ENCODE measurements around the gene DRAXIN. TPM values are rescaled to one million over a fixed set of nuclear protein-coding genes. Genes with fewer than 3 reads are reported as not detected.

Gene DRAXIN
- total RNA-seq, 1 experiment from 2014 or later = 20.5 TPM

DNA sequence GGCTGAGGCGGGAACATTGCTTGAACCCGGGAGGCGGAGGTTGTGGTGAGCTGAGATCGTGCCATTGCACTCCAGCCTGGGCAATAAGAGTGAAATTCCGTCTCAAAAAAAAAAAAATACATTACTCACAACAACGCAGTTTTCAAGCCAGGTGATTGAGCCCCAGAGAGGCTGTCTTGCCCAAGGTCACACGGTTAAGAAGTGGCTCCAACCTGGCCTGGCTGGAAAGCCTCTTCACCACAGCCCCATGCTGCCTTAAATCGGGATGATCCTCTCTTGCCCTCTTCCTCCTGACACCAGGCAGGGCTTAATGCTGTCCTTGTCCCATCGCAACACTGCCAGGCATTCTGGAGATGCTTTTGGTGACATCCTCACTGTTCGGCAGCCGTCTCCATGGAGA lies 21.6 kb downstream of the DRAXIN start:
- Histone ChIP-seq H3K56ac (ENCODE audit: insufficient read length, low read depth, low read length) (no peak overlapping the region), H2AFZ (ENCODE audit: low read length) (no peak overlapping the region), H4K91ac (ENCODE audit: insufficient read length, low read depth, low read length) (no peak overlapping the region), H2BK15ac (ENCODE audit: low read depth, low read length) (no peak overlapping the region), H2AK5ac (ENCODE audit: insufficient read length, low read length) (no peak overlapping the region), H2BK12ac (ENCODE audit: insufficient read length, low read depth, low read length) (no peak overlapping the region), H4K5ac (ENCODE audit: insufficient read length, low read depth, low read length) (no peak overlapping the region), H3K4ac (ENCODE audit: low read depth, low read length) (no peak overlapping the region), H3K23me2 (ENCODE audit: insufficient read length, low read depth, low read length, poor library complexity, severe bottlenecking) (no peaks in the 10 kb centered on the region), H3K9ac (ENCODE audit: extremely low read depth, insufficient read length, low read length) (no peak overlapping the region), H2BK20ac (ENCODE audit: low read depth, low read length, poor library complexity, severe bottlenecking) (no peak overlapping the region), H3T11ph (ENCODE audit: low read length) (no peak overlapping the region), H2BK5ac (ENCODE audit: insufficient read length, low read length) (no peak overlapping the region), H3K4me1 (ENCODE audit: insufficient read depth, low read length) (no peaks in the 10 kb centered on the region), H4K8ac (replicated peaks; ENCODE audit: insufficient read length, low read depth, low read length) (no peak overlapping the region), H3K9me3 (ENCODE audit: control insufficient read depth, low read depth, low read length) (no peaks in the 10 kb centered on the region), H3K23ac (ENCODE audit: insufficient read length, low read depth, low read length) (no peak overlapping the region), H4K20me1 (ENCODE audit: control insufficient read depth, insufficient read depth, insufficient read length) (no peaks in the 10 kb centered on the region), H3K27me3 (ENCODE audit: insufficient read depth, low read length) (no peaks in the 10 kb centered on the region), H3K4me2 (ENCODE audit: insufficient read depth, insufficient read length, low read length) (no peak overlapping the region), H3K14ac (ENCODE audit: insufficient read depth, low read length) (no peak overlapping the region; the same call in 1 of the 2 replicates), H3K18ac (ENCODE audit: insufficient read length, low read depth, low read length) (no peak overlapping the region), H3K27ac (ENCODE audit: insufficient read length, low read depth, low read length) (no peak overlapping the region), H2BK120ac (ENCODE audit: low read depth, low read length, poor library complexity, severe bottlenecking) (no peak overlapping the region), H3K79me2 (ENCODE audit: insufficient read depth, low read length) (no peaks in the 10 kb centered on the region), H3K79me1 (ENCODE audit: insufficient read depth, low read depth, low read length, poor library complexity, severe bottlenecking) (no peaks in the 10 kb centered on the region)
- H3K27me3 Mint-ChIP-seq (ENCODE audit: low read depth) = no peaks in the 10 kb centered on the region
- peaks cover 8 to 9% of the 10 kb centered on the region in 2 experiments for H3K4me1 Mint-ChIP-seq
- no CpG with 5 or more reads among the region's 11 CpGs for WGBS (ENCODE audit: extremely low coverage, insufficient read length, low lambda C conversion rate)
- peaks cover 13 to 38% (median 16%) of the 10 kb centered on the region in 3 experiments for H3K36me3 Mint-ChIP-seq (ENCODE audit: insufficient read depth in 1 of 3, low read depth in 3 of 3)
- DNase-seq = no peak
- TF ChIP-seq CTCF (conservative IDR thresholded peaks at IDR 0.05) = no peak
- no peak overlapping the region for H3K4me3 Mint-ChIP-seq
- H3K9me3 Mint-ChIP-seq = no peaks in the 10 kb centered on the region
- H3K27ac Mint-ChIP-seq = no peak overlapping the region; a peak in 1 of 7 replicates

All from H9 (cell line).